HepG2 (cell line): ENCODE data around the gene LSM14B. TPM values are rescaled to one million over a fixed set of nuclear protein-coding genes. Genes with fewer than 3 reads are reported as not detected.
A peak's percentile ranks its signal among the peaks of the same experiment; 100 is the strongest.

Source experiments
- CBX5 ChIP-seq: sonication (generic); formaldehyde crosslinking; IDR thresholded peaks from 2 replicates; pipeline ENCODE4 v1.4.0; 2020; ENCODE audit warnings: missing genetic modification reagents, borderline replicate concordance
- CENPT ChIP-seq: sonication (generic); formaldehyde crosslinking; IDR thresholded peaks from 2 replicates; pipeline ENCODE4 v1.8.0; 2022; ENCODE audit warnings: low read depth, mild to moderate bottlenecking, moderate library complexity, missing genetic modification reagents
- DNMT1 ChIP-seq: sonication (generic); formaldehyde crosslinking; IDR thresholded peaks from 2 replicates; pipeline ENCODE4 v1.5.1; 2020; ENCODE audit warnings: mild to moderate bottlenecking, missing genetic modification reagents
- HIVEP1 ChIP-seq: sonication (generic); formaldehyde crosslinking; IDR thresholded peaks from 2 replicates; pipeline ENCODE4 v1.4.0; 2020; ENCODE audit warnings: mild to moderate bottlenecking, missing genetic modification reagents
- PHF5A ChIP-seq: IDR thresholded peaks from one replicate; pipeline ENCODE4 v1.6.1; 2018; ENCODE audit warnings: low read depth, missing genetic modification reagents; ENCODE audit not compliant: unreplicated experiment
- ZC3H13 ChIP-seq: sonication (generic); formaldehyde crosslinking; IDR thresholded peaks from 2 replicates; pipeline ENCODE4 v1.8.1; 2023; ENCODE audit warnings: mild to moderate bottlenecking, missing genetic modification reagents, moderate library complexity
- ZNF235 ChIP-seq: sonication (generic); formaldehyde crosslinking; IDR thresholded peaks from 2 replicates; pipeline ENCODE4 v1.8.1; 2023; ENCODE audit warnings: mild to moderate bottlenecking, missing genetic modification reagents, borderline replicate concordance
- ZNF7 ChIP-seq: IDR thresholded peaks from 2 replicates; pipeline ENCODE4 v1.6.1; 2016; ENCODE audit warnings: missing biosample characterization, missing genetic modification reagents
- ZNF772 ChIP-seq: sonication (generic); formaldehyde crosslinking; IDR thresholded peaks from 2 replicates; pipeline ENCODE4 v1.5.0; 2020; ENCODE audit warnings: mild to moderate bottlenecking, missing genetic modification reagents
- polyA plus RNA-seq, 8 experiments: library from polyadenylated mRNA; depleted of rRNA in 3 of 8; stranded (reverse) in 7 of 8; unstranded in 1 of 8; fragments of >200 nt; fragmentation: Illumina TruSeq in 4 of 8; extraction: Trizol in 4 of 8; gene quantifications; 2 replicates each; pipeline versions ENCODE4 v1.2.1 to v1.2.3, GENCODE V29; 2011 to 2016; ENCODE audit warnings: low read depth in 4 of 8, missing spikeins in 1 of 8, mixed read lengths in 1 of 8; ENCODE audit not compliant: insufficient read depth in 1 of 8
- total RNA-seq, 5 experiments: library from RNA; depleted of rRNA; stranded (reverse); fragments of >200 nt; fragmentation: Illumina TruSeq; extraction: Trizol; gene quantifications; 2 replicates each; pipeline ENCODE4 v1.2.3, GENCODE V29; 2016; ENCODE audit warnings: low read depth in 1 of 5
- TF ChIP-seq, protein P1 (sequence below): sonication (generic); formaldehyde crosslinking; IDR thresholded peaks from 2 replicates; pipeline ENCODE4 v1.4.0; 2020; ENCODE audit warnings: mild to moderate bottlenecking, missing genetic modification reagents
- TF ChIP-seq, protein P2 (sequence below): sonication (generic); formaldehyde crosslinking; IDR thresholded peaks from 2 replicates; pipeline ENCODE4 v1.4.0; 2020; ENCODE audit warnings: mild to moderate bottlenecking, low read depth, missing genetic modification reagents
- TF ChIP-seq, protein P3 (sequence below): sonication (generic); formaldehyde crosslinking; IDR thresholded peaks from 2 replicates; pipeline ENCODE4 v1.8.1; 2023; ENCODE audit warnings: mild to moderate bottlenecking, missing genetic modification reagents
- TF ChIP-seq, protein P4 (sequence below): fragments of 450-650 bp; IDR thresholded peaks from 2 replicates; pipeline ENCODE4 v1.6.1; 2017; ENCODE audit warnings: mild to moderate bottlenecking
- TF ChIP-seq, protein P5 (sequence below): IDR thresholded peaks from 2 replicates; pipeline ENCODE4 v1.6.1; 2016; ENCODE audit warnings: low read depth
- TF ChIP-seq, protein P6 (sequence below): sonication (generic); formaldehyde crosslinking; IDR thresholded peaks from 2 replicates; pipeline ENCODE4 v1.4.0; 2020; ENCODE audit warnings: missing genetic modification reagents, borderline replicate concordance

LSM14B gene
- total and polyA plus RNA-seq, 2 of the 13 experiments (the other 11 are each of a cell fraction or from before 2014, with no cell fraction given): 43.3 to 79.2 TPM

DNA sequence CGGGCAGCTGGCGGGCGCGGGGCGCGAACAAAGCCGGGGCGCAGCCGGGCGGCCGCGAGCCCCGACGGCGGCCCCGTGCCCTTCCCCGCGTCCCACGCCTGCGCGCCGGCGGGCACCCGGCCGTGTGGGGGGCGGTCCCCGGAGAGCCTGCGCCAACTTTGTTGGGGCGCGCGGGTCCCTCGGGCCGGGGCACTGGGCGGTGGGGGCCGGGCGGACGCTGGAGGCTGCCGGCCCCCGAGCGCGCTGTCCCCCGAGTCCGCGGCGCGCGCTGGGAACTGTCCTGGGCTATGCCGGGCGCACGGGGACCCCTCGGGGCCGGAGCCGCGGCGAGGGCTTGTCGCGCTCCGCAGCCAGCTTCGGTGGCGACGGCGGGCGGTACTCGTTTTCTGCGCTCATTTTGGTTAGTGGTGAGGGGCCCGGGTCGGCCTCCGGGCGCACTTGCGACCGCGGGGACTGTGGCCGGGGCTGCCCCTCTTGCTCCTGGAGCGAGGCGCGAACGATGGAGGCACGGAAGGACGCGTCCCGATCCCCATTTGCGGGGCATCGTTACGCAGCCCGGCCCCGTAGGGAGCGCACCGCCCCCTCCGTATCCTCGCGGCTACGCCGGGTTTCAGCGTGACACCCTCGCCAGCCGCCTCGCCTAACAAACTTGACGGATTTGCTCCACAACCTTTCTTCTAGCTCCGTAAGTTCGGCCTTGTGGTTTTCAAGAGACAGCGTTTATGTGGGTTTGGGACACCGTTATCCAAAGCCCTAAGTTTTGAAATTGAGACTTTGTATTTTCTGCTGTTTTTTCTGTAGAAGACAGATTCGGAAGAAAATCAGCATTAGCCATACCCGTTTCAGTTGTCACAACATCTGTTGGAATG is 21.9 kb downstream of the LSM14B start (continued):
- TF ChIP-seq, protein P1, sequence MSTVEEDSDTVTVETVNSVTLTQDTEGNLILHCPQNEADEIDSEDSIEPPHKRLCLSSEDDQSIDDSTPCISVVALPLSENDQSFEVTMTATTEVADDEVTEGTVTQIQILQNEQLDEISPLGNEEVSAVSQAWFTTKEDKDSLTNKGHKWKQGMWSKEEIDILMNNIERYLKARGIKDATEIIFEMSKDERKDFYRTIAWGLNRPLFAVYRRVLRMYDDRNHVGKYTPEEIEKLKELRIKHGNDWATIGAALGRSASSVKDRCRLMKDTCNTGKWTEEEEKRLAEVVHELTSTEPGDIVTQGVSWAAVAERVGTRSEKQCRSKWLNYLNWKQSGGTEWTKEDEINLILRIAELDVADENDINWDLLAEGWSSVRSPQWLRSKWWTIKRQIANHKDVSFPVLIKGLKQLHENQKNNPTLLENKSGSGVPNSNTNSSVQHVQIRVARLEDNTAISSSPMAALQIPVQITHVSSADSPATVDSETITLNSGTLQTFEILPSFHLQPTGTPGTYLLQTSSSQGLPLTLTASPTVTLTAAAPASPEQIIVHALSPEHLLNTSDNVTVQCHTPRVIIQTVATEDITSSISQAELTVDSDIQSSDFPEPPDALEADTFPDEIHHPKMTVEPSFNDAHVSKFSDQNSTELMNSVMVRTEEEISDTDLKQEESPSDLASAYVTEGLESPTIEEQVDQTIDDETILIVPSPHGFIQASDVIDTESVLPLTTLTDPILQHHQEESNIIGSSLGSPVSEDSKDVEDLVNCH (CRISPR knock-in tag): no peak
- TF ChIP-seq ZNF7 (no peak), CENPT (no peak), ZNF235 (no peak), PHF5A (no peak), CBX5 (no peak), ZC3H13 (CRISPR knock-in tag) (peak; percentile 75; the same call in 1 of the 2 replicates), HIVEP1 (peak; percentile 45; the same call in 1 of the 2 replicates), ZNF772 (CRISPR knock-in tag) (peak; percentile 86; the same call in 1 of the 2 replicates), DNMT1 (CRISPR knock-in tag) (no peak; the same call in 1 of the 2 replicates)
- TF ChIP-seq, protein P2, sequence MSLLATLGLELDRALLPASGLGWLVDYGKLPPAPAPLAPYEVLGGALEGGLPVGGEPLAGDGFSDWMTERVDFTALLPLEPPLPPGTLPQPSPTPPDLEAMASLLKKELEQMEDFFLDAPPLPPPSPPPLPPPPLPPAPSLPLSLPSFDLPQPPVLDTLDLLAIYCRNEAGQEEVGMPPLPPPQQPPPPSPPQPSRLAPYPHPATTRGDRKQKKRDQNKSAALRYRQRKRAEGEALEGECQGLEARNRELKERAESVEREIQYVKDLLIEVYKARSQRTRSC: 0 out of 2 replicates have a peak, but pooled peaks have one; percentile 62
- TF ChIP-seq, protein P3, sequence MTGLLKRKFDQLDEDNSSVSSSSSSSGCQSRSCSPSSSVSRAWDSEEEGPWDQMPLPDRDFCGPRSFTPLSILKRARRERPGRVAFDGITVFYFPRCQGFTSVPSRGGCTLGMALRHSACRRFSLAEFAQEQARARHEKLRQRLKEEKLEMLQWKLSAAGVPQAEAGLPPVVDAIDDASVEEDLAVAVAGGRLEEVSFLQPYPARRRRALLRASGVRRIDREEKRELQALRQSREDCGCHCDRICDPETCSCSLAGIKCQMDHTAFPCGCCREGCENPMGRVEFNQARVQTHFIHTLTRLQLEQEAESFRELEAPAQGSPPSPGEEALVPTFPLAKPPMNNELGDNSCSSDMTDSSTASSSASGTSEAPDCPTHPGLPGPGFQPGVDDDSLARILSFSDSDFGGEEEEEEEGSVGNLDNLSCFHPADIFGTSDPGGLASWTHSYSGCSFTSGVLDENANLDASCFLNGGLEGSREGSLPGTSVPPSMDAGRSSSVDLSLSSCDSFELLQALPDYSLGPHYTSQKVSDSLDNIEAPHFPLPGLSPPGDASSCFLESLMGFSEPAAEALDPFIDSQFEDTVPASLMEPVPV (CRISPR knock-in tag): peak; percentile 70; the same call in 1 of the 2 replicates
- TF ChIP-seq, protein P4, sequence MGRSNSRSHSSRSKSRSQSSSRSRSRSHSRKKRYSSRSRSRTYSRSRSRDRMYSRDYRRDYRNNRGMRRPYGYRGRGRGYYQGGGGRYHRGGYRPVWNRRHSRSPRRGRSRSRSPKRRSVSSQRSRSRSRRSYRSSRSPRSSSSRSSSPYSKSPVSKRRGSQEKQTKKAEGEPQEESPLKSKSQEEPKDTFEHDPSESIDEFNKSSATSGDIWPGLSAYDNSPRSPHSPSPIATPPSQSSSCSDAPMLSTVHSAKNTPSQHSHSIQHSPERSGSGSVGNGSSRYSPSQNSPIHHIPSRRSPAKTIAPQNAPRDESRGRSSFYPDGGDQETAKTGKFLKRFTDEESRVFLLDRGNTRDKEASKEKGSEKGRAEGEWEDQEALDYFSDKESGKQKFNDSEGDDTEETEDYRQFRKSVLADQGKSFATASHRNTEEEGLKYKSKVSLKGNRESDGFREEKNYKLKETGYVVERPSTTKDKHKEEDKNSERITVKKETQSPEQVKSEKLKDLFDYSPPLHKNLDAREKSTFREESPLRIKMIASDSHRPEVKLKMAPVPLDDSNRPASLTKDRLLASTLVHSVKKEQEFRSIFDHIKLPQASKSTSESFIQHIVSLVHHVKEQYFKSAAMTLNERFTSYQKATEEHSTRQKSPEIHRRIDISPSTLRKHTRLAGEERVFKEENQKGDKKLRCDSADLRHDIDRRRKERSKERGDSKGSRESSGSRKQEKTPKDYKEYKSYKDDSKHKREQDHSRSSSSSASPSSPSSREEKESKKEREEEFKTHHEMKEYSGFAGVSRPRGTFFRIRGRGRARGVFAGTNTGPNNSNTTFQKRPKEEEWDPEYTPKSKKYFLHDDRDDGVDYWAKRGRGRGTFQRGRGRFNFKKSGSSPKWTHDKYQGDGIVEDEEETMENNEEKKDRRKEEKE: no peak
- TF ChIP-seq, protein P5, sequence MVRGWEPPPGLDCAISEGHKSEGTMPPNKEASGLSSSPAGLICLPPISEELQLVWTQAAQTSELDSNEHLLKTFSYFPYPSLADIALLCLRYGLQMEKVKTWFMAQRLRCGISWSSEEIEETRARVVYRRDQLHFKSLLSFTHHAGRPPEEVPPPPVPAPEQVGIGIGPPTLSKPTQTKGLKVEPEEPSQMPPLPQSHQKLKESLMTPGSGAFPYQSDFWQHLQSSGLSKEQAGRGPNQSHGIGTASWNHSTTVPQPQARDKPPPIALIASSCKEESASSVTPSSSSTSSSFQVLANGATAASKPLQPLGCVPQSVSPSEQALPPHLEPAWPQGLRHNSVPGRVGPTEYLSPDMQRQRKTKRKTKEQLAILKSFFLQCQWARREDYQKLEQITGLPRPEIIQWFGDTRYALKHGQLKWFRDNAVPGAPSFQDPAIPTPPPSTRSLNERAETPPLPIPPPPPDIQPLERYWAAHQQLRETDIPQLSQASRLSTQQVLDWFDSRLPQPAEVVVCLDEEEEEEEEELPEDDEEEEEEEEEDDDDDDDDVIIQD (CRISPR knock-in tag): no peak
- TF ChIP-seq, protein P6, sequence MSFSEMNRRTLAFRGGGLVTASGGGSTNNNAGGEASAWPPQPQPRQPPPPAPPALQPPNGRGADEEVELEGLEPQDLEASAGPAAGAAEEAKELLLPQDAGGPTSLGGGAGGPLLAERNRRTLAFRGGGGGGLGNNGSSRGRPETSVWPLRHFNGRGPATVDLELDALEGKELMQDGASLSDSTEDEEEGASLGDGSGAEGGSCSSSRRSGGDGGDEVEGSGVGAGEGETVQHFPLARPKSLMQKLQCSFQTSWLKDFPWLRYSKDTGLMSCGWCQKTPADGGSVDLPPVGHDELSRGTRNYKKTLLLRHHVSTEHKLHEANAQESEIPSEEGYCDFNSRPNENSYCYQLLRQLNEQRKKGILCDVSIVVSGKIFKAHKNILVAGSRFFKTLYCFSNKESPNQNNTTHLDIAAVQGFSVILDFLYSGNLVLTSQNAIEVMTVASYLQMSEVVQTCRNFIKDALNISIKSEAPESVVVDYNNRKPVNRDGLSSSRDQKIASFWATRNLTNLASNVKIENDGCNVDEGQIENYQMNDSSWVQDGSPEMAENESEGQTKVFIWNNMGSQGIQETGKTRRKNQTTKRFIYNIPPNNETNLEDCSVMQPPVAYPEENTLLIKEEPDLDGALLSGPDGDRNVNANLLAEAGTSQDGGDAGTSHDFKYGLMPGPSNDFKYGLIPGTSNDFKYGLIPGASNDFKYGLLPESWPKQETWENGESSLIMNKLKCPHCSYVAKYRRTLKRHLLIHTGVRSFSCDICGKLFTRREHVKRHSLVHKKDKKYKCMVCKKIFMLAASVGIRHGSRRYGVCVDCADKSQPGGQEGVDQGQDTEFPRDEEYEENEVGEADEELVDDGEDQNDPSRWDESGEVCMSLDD (CRISPR knock-in tag): no peak
